GM12875 (cell line): ENCODE measurements around the gene BOC.

Experiments
- H3K4me3 ChIP-seq: one replicate; pipeline ENCODE4 v1.5.1; 2011; ENCODE audit warnings: low read depth, low read length, control low read depth
- CTCF ChIP-seq: IDR thresholded peaks from 2 replicates; pipeline ENCODE4 v1.5.1; 2011; ENCODE audit warnings: low read depth, mild to moderate bottlenecking, control low read depth, inconsistent platforms, low read length, moderate library complexity, borderline replicate concordance; ENCODE audit not compliant: insufficient read depth

BOC gene

GRCh38 chr3:113212844-113213375, 1.6 kb downstream of the BOC start:
- TF ChIP-seq CTCF = no peak
- no peak overlapping the region for H3K4me3 ChIP-seq

GRCh38 chr3:113213896-113214587, 2.7 kb downstream of the BOC start:
- no peak for TF ChIP-seq CTCF
- H3K4me3 ChIP-seq = no peak overlapping the region

- no peak overlapping the region for H3K4me3 ChIP-seq
- TF ChIP-seq CTCF = no peak
Observed at GRCh38 chr3:113214917-113215595, 3.7 kb downstream of the BOC start.

GRCh38 chr3:113216393-113216792, 5.0 kb downstream of the BOC start:
- no peak for TF ChIP-seq CTCF
- H3K4me3 ChIP-seq = no peak overlapping the region

- H3K4me3 ChIP-seq = no peak overlapping the region
- no peak for TF ChIP-seq CTCF
Observed at GRCh38 chr3:113218011-113218680, 6.8 kb downstream of the BOC start.

GRCh38 chr3:113218681-113219045, 7.3 kb downstream of the BOC start:
- no peak overlapping the region for H3K4me3 ChIP-seq
- no peak for TF ChIP-seq CTCF
